ENCODE measurements around the gene CDH23.

GRCh38 chr10:71555087-71555723, 158.5 kb downstream of the CDH23 start:
- TF ChIP-seq, protein P1, sequence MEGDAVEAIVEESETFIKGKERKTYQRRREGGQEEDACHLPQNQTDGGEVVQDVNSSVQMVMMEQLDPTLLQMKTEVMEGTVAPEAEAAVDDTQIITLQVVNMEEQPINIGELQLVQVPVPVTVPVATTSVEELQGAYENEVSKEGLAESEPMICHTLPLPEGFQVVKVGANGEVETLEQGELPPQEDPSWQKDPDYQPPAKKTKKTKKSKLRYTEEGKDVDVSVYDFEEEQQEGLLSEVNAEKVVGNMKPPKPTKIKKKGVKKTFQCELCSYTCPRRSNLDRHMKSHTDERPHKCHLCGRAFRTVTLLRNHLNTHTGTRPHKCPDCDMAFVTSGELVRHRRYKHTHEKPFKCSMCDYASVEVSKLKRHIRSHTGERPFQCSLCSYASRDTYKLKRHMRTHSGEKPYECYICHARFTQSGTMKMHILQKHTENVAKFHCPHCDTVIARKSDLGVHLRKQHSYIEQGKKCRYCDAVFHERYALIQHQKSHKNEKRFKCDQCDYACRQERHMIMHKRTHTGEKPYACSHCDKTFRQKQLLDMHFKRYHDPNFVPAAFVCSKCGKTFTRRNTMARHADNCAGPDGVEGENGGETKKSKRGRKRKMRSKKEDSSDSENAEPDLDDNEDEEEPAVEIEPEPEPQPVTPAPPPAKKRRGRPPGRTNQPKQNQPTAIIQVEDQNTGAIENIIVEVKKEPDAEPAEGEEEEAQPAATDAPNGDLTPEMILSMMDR (IDR thresholded peaks at IDR 0.05) = no peak
- no peak for TF ChIP-seq EZH2 (IDR thresholded peaks at IDR 0.05; ENCODE audit: borderline replicate concordance, insufficient read depth, low read depth, low read length, poor library complexity, severe bottlenecking)
